Measurements from ENCODE around the gene ATP5PD. TPM values are rescaled to one million over a fixed set of nuclear protein-coding genes. Genes with fewer than 3 reads are reported as not detected.

The ATP5PD gene
- 513 and 829 TPM in 2 replicates for total RNA-seq (ENCODE audit: low replicate concordance)

- peak within 1 kb of the TSS; percentile 98 for H3K4me3 ChIP-seq (ENCODE audit: low read depth, low read length)
- peak; percentile 97 for DNase-seq (ENCODE audit: low read depth)
- TF ChIP-seq, protein P1, sequence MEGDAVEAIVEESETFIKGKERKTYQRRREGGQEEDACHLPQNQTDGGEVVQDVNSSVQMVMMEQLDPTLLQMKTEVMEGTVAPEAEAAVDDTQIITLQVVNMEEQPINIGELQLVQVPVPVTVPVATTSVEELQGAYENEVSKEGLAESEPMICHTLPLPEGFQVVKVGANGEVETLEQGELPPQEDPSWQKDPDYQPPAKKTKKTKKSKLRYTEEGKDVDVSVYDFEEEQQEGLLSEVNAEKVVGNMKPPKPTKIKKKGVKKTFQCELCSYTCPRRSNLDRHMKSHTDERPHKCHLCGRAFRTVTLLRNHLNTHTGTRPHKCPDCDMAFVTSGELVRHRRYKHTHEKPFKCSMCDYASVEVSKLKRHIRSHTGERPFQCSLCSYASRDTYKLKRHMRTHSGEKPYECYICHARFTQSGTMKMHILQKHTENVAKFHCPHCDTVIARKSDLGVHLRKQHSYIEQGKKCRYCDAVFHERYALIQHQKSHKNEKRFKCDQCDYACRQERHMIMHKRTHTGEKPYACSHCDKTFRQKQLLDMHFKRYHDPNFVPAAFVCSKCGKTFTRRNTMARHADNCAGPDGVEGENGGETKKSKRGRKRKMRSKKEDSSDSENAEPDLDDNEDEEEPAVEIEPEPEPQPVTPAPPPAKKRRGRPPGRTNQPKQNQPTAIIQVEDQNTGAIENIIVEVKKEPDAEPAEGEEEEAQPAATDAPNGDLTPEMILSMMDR (IDR thresholded peaks at IDR 0.05; ENCODE audit: insufficient read depth, low read length) = no peak
These were observed at the start of gene ATP5PD, which contains the start of gene KCTD2 for GRCh38 chr17:75046407-75047289. ATP5PD (minus strand) TSS chr17:75046969; CDS start chr17:75042650, 4,319 bp downstream. KCTD2 (plus strand) TSS chr17:75047225; CDS start chr17:75047251, 26 bp downstream.

DNA sequence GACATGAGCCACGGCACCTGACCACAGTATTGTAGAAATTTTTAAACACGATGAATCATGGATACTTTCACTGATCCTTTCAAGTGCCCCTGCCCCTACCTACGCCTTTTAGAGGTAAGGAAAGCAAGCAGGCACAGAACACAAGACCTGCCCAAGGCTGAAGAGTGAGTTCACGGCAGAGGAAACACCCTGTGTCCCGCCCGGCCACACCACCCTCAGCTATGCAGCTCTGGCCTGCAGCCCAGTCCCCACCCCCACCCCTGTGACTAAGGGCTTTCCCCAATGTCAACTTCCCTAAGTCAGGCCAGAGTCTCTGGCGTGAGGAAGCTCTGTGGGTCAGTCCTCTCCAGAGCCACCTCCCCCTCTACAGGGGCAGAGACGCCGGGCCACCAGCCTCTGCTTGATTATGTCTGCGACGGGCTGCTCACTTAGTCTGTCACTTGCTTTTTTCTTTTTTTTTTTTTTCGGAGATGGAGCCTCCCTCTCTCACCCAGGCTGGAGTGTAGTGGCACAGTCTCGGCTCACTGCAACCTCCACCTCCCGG lies 49.4 kb upstream of the ATP5PD start:
- peak; percentile 59 for DNase-seq (ENCODE audit: low read depth)
- H3K4me3 ChIP-seq (ENCODE audit: low read depth, low read length) = no peak overlapping the region
- TF ChIP-seq, protein P1 (IDR thresholded peaks at IDR 0.05; ENCODE audit: insufficient read depth, low read length) = no peak

DNA sequence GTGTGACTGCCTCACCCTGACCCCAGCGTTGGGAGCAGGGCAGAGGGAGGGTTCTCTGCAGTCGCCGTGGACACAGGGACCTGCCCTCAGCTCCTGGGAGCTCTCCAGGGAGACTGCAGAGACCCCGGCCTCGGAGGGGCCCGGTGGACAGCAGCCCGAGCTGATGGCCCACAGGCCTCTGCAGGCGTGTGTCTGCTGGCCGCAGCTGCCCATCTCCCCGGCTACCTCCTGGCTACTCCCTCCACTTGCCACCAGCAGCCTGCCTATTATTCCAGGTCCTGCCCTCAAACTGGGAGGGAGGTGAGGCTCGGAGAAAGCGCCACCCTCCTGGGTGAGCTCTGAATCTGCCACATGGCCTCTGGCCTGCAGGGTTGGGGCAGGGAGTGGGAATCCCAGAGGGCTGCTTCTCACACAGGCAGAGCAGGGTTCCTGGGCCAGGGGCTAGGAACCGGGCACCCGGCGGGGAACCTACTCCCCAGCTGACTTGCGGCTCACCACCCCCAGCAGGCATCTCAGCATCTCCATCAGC lies 48.2 kb upstream of the ATP5PD start:
- DNase-seq (ENCODE audit: low read depth) = no peak
- TF ChIP-seq, protein P1 (IDR thresholded peaks at IDR 0.05; ENCODE audit: insufficient read depth, low read length) = no peak
- no peak overlapping the region for H3K4me3 ChIP-seq (ENCODE audit: low read depth, low read length)

- no peak for DNase-seq (ENCODE audit: low read depth)
These were observed 46.9 kb upstream of the ATP5PD start for GRCh38 chr17:75093548-75094158.

DNA sequence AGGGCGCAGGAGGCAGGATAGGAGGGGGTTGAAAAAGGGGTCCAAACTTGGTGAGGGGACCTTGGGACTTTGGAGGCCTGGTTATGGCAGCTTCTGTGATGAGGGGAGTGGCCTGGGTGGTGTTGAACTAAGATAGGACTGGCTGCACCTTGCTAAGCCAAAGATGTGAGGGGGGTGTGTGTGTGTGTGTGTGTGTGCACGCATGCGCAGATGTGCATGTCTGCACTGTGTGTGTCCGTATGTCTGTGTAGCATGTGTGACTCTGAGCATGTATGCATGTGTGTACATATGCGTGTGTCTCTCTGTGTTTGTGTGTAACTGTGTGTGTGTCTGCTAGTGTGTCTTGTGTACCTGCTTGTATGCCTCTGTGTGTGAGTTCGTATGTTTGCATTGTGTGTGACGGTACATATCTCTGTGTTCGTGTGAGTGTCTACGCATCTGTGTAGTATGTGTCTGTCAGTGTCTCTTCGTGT lies 45.1 kb upstream of the ATP5PD start:
- H3K4me3 ChIP-seq (ENCODE audit: low read depth, low read length) = no peak overlapping the region

More at GRCh38 chr17:75093548-75094158, 46.9 kb upstream of the ATP5PD start:
- TF ChIP-seq, protein P1 (IDR thresholded peaks at IDR 0.05; ENCODE audit: insufficient read depth, low read length) = no peak
- no peak overlapping the region for H3K4me3 ChIP-seq (ENCODE audit: low read depth, low read length)

More for the DNA sequence above, 45.1 kb upstream of the ATP5PD start:
- DNase-seq (ENCODE audit: low read depth) = no peak
- TF ChIP-seq, protein P1 (IDR thresholded peaks at IDR 0.05; ENCODE audit: insufficient read depth, low read length) = no peak

All from fibroblast of the aortic adventitia (primary cell).